HG02870 (cell line): ENCODE measurements around the gene JADE1.
A peak's percentile ranks its signal among the peaks of the same experiment; 100 is the strongest.

Experiments
- ATAC-seq: cut with Tn5 transposase; IDR thresholded peaks from one replicate; pipeline ENCODE4 v1.9.1; 2021; ENCODE audit warnings: mild to moderate bottlenecking, moderate library complexity; ENCODE audit not compliant: unreplicated experiment

JADE1 gene

GRCh38 chr4:128869776-128870509 is 60.4 kb downstream of the JADE1 start:
- ATAC-seq = no peak

- ATAC-seq = no peak
Observed at GRCh38 chr4:128871948-128872347, 62.4 kb downstream of the JADE1 start.

- no peak for ATAC-seq
Observed at GRCh38 chr4:128876200-128876599, 66.7 kb downstream of the JADE1 start.

- ATAC-seq = no peak
Observed at GRCh38 chr4:128877934-128878333, 68.4 kb downstream of the JADE1 start.

GRCh38 chr4:128879283-128879682 is 69.8 kb downstream of the JADE1 start:
- ATAC-seq = no peak

- no peak for ATAC-seq
Observed at GRCh38 chr4:128879971-128880370, 70.5 kb downstream of the JADE1 start.

GRCh38 chr4:128880662-128881061 is 71.2 kb downstream of the JADE1 start:
- no peak for ATAC-seq

- ATAC-seq = no peak
Observed at GRCh38 chr4:128904821-128905220, 95.3 kb downstream of the JADE1 start.

- ATAC-seq = peak; percentile 80
Observed at GRCh38 chr4:128906581-128906980, 97.1 kb downstream of the JADE1 start.

GRCh38 chr4:128907981-128908380 is 98.5 kb downstream of the JADE1 start:
- ATAC-seq = no peak

GRCh38 chr4:128908735-128909134 is 99.2 kb downstream of the JADE1 start:
- ATAC-seq = no peak

- peak; percentile 17 for ATAC-seq
Observed at GRCh38 chr4:128913228-128913627, 103.7 kb downstream of the JADE1 start.

- ATAC-seq = no peak
Observed at GRCh38 chr4:128915544-128915943, 106.0 kb downstream of the JADE1 start.

GRCh38 chr4:128916832-128917231 is 107.3 kb downstream of the JADE1 start:
- ATAC-seq = peak; percentile 76

GRCh38 chr4:128917781-128918180 is 108.3 kb downstream of the JADE1 start:
- ATAC-seq = peak; percentile 78

- ATAC-seq = no peak
Observed at GRCh38 chr4:128921954-128922353, 112.5 kb downstream of the JADE1 start.
